HG03066 (cell line): Measurements from ENCODE around the gene CDK10.
"Not testable (repeated sequence)": the region's sequence is repeated elsewhere in the genome, so short reads cannot be mapped to it uniquely, and the experiment has no call there.

Experiments
- ATAC-seq: cut with Tn5 transposase; IDR thresholded peaks from one replicate; pipeline ENCODE4 v1.9.1; 2021; ENCODE audit warnings: low read depth; ENCODE audit not compliant: unreplicated experiment

CDK10 gene

GRCh38 chr16:89686520-89687091 lies at the start of gene CDK10:
Gene CDK10, plus strand, starts transcription at chr16:89686689. Its CDS starts 22 bp downstream, at chr16:89686711.
- peak; percentile 79 for ATAC-seq

- no peak for ATAC-seq
Observed at GRCh38 chr16:89637379-89637778, 49.1 kb upstream of the CDK10 start.

GRCh38 chr16:89638455-89638854 lies 48.0 kb upstream of the CDK10 start:
- ATAC-seq, result no peak

GRCh38 chr16:89639385-89639784 lies 47.1 kb upstream of the CDK10 start:
- ATAC-seq, result no peak

- no peak for ATAC-seq
Observed at GRCh38 chr16:89641458-89642119, 44.9 kb upstream of the CDK10 start.

GRCh38 chr16:89642574-89642973 lies 43.9 kb upstream of the CDK10 start:
- no peak for ATAC-seq

- no peak for ATAC-seq
Observed at GRCh38 chr16:89643769-89644300, 42.7 kb upstream of the CDK10 start.

- ATAC-seq, result no peak
Observed at GRCh38 chr16:89645122-89645521, 41.4 kb upstream of the CDK10 start.

- ATAC-seq, result no peak
Observed at GRCh38 chr16:89646270-89646669, 40.2 kb upstream of the CDK10 start.

- no peak for ATAC-seq
Observed at GRCh38 chr16:89646906-89647305, 39.6 kb upstream of the CDK10 start.

GRCh38 chr16:89651584-89651983 lies 34.9 kb upstream of the CDK10 start:
- ATAC-seq, result no peak

GRCh38 chr16:89653656-89654295 lies 32.7 kb upstream of the CDK10 start:
- no peak for ATAC-seq

- no peak for ATAC-seq
Observed at GRCh38 chr16:89655062-89655643, 31.3 kb upstream of the CDK10 start.

- no peak for ATAC-seq
Observed at GRCh38 chr16:89656435-89657121, 29.9 kb upstream of the CDK10 start.

- ATAC-seq, result peak; percentile 89
Observed at GRCh38 chr16:89657442-89658220, 28.9 kb upstream of the CDK10 start, which contains the start of the genes CHMP1A and SPATA33. Gene CHMP1A, minus strand, starts transcription at chr16:89657708. Its CDS starts 120 bp downstream, at chr16:89657588. Gene SPATA33, plus strand, starts transcription at chr16:89657836. Its CDS starts 76 bp downstream, at chr16:89657912.

- ATAC-seq, result no peak
Observed at GRCh38 chr16:89658221-89658879, 28.1 kb upstream of the CDK10 start.

- ATAC-seq, result no peak
Observed at GRCh38 chr16:89660146-89660545, 26.3 kb upstream of the CDK10 start.

- ATAC-seq, result no peak
Observed at GRCh38 chr16:89661215-89661614, 25.3 kb upstream of the CDK10 start.

GRCh38 chr16:89664238-89664637 lies 22.3 kb upstream of the CDK10 start:
- ATAC-seq, result not testable (repeated sequence)
